ENCODE results near the gene GTF2H4. TPM values are rescaled to one million over a fixed set of nuclear protein-coding genes. Genes with fewer than 3 reads are reported as not detected.
"Not testable (repeated sequence)": the region's sequence is repeated elsewhere in the genome, so short reads cannot be mapped to it uniquely, and the experiment has no call there.

GTF2H4 gene
- total RNA-seq, result 15.5 TPM

- FAIRE-seq (no peak), DNase-seq (ENCODE audit: low spot score in 2 of 2) (peak; percentile 84 to 92)
Observed at GRCh38 chr6:30907758-30908591, at the start of gene GTF2H4. Gene GTF2H4, plus strand, starts transcription at chr6:30908207.

GRCh38 chr6:30859726-30860125, 48.3 kb upstream of the GTF2H4 start:
- not testable (repeated sequence) for FAIRE-seq; DNase-seq (ENCODE audit: low spot score in 2 of 2)

GRCh38 chr6:30861257-30862048, 46.6 kb upstream of the GTF2H4 start:
- no peak for FAIRE-seq

GRCh38 chr6:30862156-30862875, 45.7 kb upstream of the GTF2H4 start:
- FAIRE-seq, result no peak
- no peak for DNase-seq (ENCODE audit: low spot score in 2 of 2)

More at GRCh38 chr6:30861257-30862048, 46.6 kb upstream of the GTF2H4 start:
- no peak for DNase-seq (ENCODE audit: low spot score in 2 of 2)

- DNase-seq (ENCODE audit: low spot score in 2 of 2) (no peak), FAIRE-seq (no peak)
Observed at GRCh38 chr6:30864325-30864724, 43.7 kb upstream of the GTF2H4 start.

- not testable (repeated sequence) for FAIRE-seq; DNase-seq (ENCODE audit: low spot score in 2 of 2)
Observed at GRCh38 chr6:30869241-30869749, 38.7 kb upstream of the GTF2H4 start.

- FAIRE-seq (no peak), DNase-seq (ENCODE audit: low spot score in 2 of 2) (no peak)
Observed at GRCh38 chr6:30870546-30870945, 37.5 kb upstream of the GTF2H4 start.

- DNase-seq (ENCODE audit: low spot score in 2 of 2), result no peak
- no peak for FAIRE-seq
Observed at GRCh38 chr6:30871592-30872183, 36.3 kb upstream of the GTF2H4 start.

GRCh38 chr6:30873137-30873640, 34.8 kb upstream of the GTF2H4 start:
- DNase-seq (ENCODE audit: low spot score in 2 of 2) (no peak), FAIRE-seq (no peak)

GRCh38 chr6:30873795-30874194, 34.2 kb upstream of the GTF2H4 start:
- DNase-seq (ENCODE audit: low spot score in 2 of 2); FAIRE-seq: not testable (repeated sequence)

GRCh38 chr6:30875244-30876038, 32.6 kb upstream of the GTF2H4 start:
- FAIRE-seq (no peak), DNase-seq (ENCODE audit: low spot score in 2 of 2) (no peak)

GRCh38 chr6:30876039-30876730, 31.8 kb upstream of the GTF2H4 start:
- FAIRE-seq, result no peak
- DNase-seq (ENCODE audit: low spot score in 2 of 2), result no peak

- DNase-seq (ENCODE audit: low spot score in 2 of 2), result peak; percentile 67 to 81
- FAIRE-seq, result no peak
Observed at GRCh38 chr6:30877419-30878262, 30.4 kb upstream of the GTF2H4 start.

- DNase-seq (ENCODE audit: low spot score in 2 of 2) (no peak), FAIRE-seq (no peak)
Observed at GRCh38 chr6:30879684-30880427, 28.2 kb upstream of the GTF2H4 start.

GRCh38 chr6:30880698-30881252, 27.2 kb upstream of the GTF2H4 start:
- DNase-seq (ENCODE audit: low spot score in 2 of 2), result peak in 1 of 2 donors; percentile 60
- FAIRE-seq, result no peak

- FAIRE-seq, result no peak
- peak in 1 of 2 donors; percentile 48 for DNase-seq (ENCODE audit: low spot score in 2 of 2)
Observed at GRCh38 chr6:30881392-30882203, 26.4 kb upstream of the GTF2H4 start.
